ENCODE data around the gene TRDMT1. TPM values are rescaled to one million over a fixed set of nuclear protein-coding genes. Genes with fewer than 3 reads are reported as not detected.

The TRDMT1 gene
- total RNA-seq, 1 experiment from 2014 or later: 4.2 TPM

DNA sequence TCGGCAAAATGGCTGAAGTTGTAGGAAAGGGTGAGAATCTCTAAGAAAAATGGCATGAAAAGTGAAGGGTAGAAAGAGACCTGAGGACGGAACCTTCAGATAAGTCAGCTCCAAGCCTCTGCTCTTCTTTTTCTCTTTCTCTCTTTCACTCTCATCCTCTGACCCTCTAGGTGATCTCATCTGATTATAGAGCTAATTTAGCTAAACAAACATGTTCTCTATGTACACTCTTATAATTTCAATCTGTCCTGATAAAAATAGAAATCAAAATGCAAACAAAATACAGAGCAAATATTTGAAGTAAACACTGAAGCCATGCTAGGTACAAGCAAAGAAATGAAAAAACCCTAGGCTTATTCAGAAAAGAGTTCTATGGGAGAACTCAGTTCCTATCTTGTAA, 57.4 kb downstream of the TRDMT1 start:
- ChIA-PET POLR2A (ENCODE audit: unreplicated experiment) (no interaction called here), CTCF (no interaction called here)
- intact Hi-C loops (cut with micrococcal nuclease; ENCODE audit: unreplicated experiment): no loop called here
- DNase-seq: no peak
- no peaks in the 10 kb centered on the region for H3K27me3 ChIP-seq (ENCODE audit: insufficient read depth, low read depth)
- no peak overlapping the region for H2AFZ ChIP-seq
- TF ChIP-seq EZH2 (IDR thresholded peaks at IDR 0.05; ENCODE audit: low read depth): no peak
- TF ChIP-seq, protein P1, sequence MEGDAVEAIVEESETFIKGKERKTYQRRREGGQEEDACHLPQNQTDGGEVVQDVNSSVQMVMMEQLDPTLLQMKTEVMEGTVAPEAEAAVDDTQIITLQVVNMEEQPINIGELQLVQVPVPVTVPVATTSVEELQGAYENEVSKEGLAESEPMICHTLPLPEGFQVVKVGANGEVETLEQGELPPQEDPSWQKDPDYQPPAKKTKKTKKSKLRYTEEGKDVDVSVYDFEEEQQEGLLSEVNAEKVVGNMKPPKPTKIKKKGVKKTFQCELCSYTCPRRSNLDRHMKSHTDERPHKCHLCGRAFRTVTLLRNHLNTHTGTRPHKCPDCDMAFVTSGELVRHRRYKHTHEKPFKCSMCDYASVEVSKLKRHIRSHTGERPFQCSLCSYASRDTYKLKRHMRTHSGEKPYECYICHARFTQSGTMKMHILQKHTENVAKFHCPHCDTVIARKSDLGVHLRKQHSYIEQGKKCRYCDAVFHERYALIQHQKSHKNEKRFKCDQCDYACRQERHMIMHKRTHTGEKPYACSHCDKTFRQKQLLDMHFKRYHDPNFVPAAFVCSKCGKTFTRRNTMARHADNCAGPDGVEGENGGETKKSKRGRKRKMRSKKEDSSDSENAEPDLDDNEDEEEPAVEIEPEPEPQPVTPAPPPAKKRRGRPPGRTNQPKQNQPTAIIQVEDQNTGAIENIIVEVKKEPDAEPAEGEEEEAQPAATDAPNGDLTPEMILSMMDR (conservative IDR thresholded peaks at IDR 0.05): no peak
- H3K79me2 ChIP-seq (ENCODE audit: low read depth): no peaks in the 10 kb centered on the region
- H3F3A ChIP-seq (ENCODE audit: insufficient read depth, low read depth): no peaks in the 10 kb centered on the region
- H3K4me3 ChIP-seq: no peak overlapping the region
- BruUV-seq (replicated peaks): no TSS peak
- H3K27ac ChIP-seq: no peak overlapping the region
- no peaks in the 10 kb centered on the region for H3K36me3 ChIP-seq (ENCODE audit: low read depth)
- H3K9me3 ChIP-seq (ENCODE audit: insufficient read depth, low read depth): no peaks in the 10 kb centered on the region; the same call in 1 of the 2 replicates
- no peaks in the 10 kb centered on the region for H3K9me2 ChIP-seq (ENCODE audit: insufficient read depth)
- H3K4me2 ChIP-seq: no peak overlapping the region
- H4K20me1 ChIP-seq (ENCODE audit: insufficient read depth): no peaks in the 10 kb centered on the region
- H3K4me1 ChIP-seq (replicated peaks; ENCODE audit: insufficient read depth): no peaks in the 10 kb centered on the region

DNA sequence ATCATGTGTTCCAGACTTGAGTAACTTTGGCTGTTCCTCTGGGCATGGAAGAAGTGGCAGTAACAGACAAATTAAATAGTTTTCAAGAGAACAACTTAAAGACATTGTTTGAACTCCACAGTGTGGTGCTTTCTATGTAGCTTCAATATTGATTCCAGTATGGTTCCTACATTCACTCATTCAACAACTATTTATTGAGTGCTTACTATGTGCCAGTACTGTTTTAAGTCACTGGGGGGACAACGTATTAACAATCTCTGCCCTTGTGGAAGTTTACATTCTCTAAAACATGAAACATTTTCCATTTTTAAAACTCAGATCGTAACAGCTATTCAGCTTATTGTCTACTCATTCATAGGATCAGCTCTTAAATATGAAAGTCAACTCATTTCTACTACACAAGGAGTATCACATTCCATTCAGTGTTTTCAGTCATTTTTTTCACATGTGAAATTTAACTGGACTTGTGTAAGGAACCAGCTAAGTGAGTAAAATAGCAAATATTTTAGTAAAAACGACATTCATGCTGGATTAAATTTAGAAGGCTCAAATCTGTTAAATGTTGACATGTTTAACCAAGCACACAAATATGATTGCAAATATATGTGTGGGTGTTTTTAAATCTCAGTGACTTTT, 58.3 kb downstream of the TRDMT1 start:
- BruUV-seq (replicated peaks): no TSS peak
- no peaks in the 10 kb centered on the region for H3K4me1 ChIP-seq (replicated peaks; ENCODE audit: insufficient read depth)
- no peaks in the 10 kb centered on the region for H3K9me2 ChIP-seq (ENCODE audit: insufficient read depth)
- no peaks in the 10 kb centered on the region for H4K20me1 ChIP-seq (ENCODE audit: insufficient read depth)
- no peaks in the 10 kb centered on the region for H3F3A ChIP-seq (ENCODE audit: insufficient read depth, low read depth)
- H3K9me3 ChIP-seq (ENCODE audit: insufficient read depth, low read depth): no peaks in the 10 kb centered on the region; the same call in 1 of the 2 replicates
- no peak overlapping the region for H3K27ac ChIP-seq
- no peak overlapping the region for H3K4me2 ChIP-seq
- POLR2A ChIA-PET (ENCODE audit: unreplicated experiment): no interaction called here
- no peak for DNase-seq
- no peak for TF ChIP-seq EZH2 (IDR thresholded peaks at IDR 0.05; ENCODE audit: low read depth)
- TF ChIP-seq, protein P1 (conservative IDR thresholded peaks at IDR 0.05): no peak
- H3K4me3 ChIP-seq: no peak overlapping the region
- H3K36me3 ChIP-seq (ENCODE audit: low read depth): no peaks in the 10 kb centered on the region
- H2AFZ ChIP-seq: no peak overlapping the region
- H3K27me3 ChIP-seq (ENCODE audit: insufficient read depth, low read depth): no peaks in the 10 kb centered on the region
- intact Hi-C loops (cut with micrococcal nuclease; ENCODE audit: unreplicated experiment): no loop called here
- H3K79me2 ChIP-seq (ENCODE audit: low read depth): no peaks in the 10 kb centered on the region
- CTCF ChIA-PET: no interaction called here

DNA sequence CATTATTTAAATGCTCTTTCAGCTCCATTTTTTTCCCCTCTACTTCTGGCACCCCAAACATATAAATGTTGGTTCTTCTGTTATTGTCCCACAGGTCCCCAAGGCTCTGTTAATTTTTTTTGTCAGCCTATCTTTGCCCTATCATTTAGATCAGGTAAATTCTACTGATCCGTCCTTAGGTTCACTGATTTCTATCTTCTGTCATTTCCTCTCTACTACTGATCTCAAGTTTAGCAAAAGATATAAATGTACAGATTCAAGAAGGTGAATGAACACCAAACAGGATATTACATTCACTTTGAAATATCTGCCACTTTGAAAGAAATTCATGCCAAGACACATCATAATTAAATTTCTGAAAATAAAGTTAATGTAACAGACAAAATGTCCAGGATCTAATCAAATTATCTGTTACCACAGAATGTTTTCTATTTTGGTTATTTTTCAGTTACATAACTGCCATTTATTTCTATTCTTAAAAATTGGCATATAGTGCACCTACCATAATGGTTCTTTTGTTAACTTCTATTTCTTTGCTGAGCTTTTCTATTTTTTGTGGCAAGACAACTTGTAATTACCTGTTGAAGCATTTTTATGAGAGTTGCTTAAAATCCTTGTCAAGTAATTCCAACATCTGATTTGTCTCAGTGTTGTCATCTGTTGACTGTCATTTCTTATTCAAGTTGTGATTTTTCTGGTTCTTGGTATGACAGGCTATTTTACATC, 59.8 kb downstream of the TRDMT1 start:
- Histone ChIP-seq H4K20me1 (ENCODE audit: insufficient read depth) (no peaks in the 10 kb centered on the region), H2AFZ (no peak overlapping the region), H3K9me2 (ENCODE audit: insufficient read depth) (no peaks in the 10 kb centered on the region), H3K4me1 (replicated peaks; ENCODE audit: insufficient read depth) (no peaks in the 10 kb centered on the region), H3K4me3 (no peak overlapping the region), H3K79me2 (ENCODE audit: low read depth) (no peaks in the 10 kb centered on the region), H3F3A (ENCODE audit: insufficient read depth, low read depth) (no peaks in the 10 kb centered on the region), H3K27me3 (ENCODE audit: insufficient read depth, low read depth) (no peaks in the 10 kb centered on the region), H3K36me3 (ENCODE audit: low read depth) (no peaks in the 10 kb centered on the region), H3K4me2 (no peak overlapping the region), H3K9me3 (ENCODE audit: insufficient read depth, low read depth) (no peaks in the 10 kb centered on the region; the same call in 1 of the 2 replicates), H3K27ac (no peak overlapping the region)
- no peak for TF ChIP-seq EZH2 (IDR thresholded peaks at IDR 0.05; ENCODE audit: low read depth)
- TF ChIP-seq, protein P1 (conservative IDR thresholded peaks at IDR 0.05): no peak
- POLR2A ChIA-PET (ENCODE audit: unreplicated experiment): no interaction called here
- DNase-seq: no peak
- no TSS peak for BruUV-seq (replicated peaks)
- intact Hi-C loops (cut with micrococcal nuclease; ENCODE audit: unreplicated experiment): no loop called here
- CTCF ChIA-PET: no interaction called here
